Astrocyte of the spinal cord (primary cell): ENCODE results near the gene TSPAN4.
A peak's percentile ranks its signal among the peaks of the same experiment; 100 is the strongest.

Source experiments
- DNase-seq: peaks from one replicate; pipeline ENCODE4 v3.0.0; 2011; ENCODE audit warnings: low read depth, low spot score
- H3K4me3 ChIP-seq: 2 replicates; pipeline ENCODE4 v1.5.1; 2011; ENCODE audit warnings: low read depth, mild to moderate bottlenecking, low read length, moderate library complexity
- in situ Hi-C: cut with HindIII; loops from 2 replicates; pipeline ENCODE4 v1.10.0; 2017; ENCODE audit warnings: low sequenced_read_pairs
- TF ChIP-seq, protein P1 (sequence below): IDR thresholded peaks from 2 replicates; pipeline ENCODE4 v1.5.1; 2012; ENCODE audit warnings: low read depth, mild to moderate bottlenecking, low read length, inconsistent platforms

TSPAN4 gene

DNA sequence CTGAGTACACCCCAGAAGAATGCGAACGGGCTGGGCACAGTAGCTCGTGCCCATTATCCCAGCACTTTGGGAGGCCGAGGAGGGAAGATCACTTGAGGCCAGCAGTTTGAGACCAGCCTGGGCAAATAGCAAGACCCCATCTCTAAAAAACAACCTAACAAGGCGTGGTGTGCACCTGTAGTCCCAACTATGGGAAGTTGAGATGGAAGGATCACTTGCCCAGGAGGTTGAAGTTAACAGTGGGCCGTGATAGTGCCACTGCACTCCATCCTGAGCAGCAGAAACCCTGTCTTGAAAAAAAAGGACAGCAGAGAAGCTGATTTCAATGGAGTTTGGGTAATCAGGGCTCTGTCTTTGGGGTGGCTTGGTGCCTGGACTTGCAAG is 29.6 kb upstream of the TSPAN4 start:
- H3K4me3 ChIP-seq, result no peak overlapping the region
- TF ChIP-seq, protein P1, sequence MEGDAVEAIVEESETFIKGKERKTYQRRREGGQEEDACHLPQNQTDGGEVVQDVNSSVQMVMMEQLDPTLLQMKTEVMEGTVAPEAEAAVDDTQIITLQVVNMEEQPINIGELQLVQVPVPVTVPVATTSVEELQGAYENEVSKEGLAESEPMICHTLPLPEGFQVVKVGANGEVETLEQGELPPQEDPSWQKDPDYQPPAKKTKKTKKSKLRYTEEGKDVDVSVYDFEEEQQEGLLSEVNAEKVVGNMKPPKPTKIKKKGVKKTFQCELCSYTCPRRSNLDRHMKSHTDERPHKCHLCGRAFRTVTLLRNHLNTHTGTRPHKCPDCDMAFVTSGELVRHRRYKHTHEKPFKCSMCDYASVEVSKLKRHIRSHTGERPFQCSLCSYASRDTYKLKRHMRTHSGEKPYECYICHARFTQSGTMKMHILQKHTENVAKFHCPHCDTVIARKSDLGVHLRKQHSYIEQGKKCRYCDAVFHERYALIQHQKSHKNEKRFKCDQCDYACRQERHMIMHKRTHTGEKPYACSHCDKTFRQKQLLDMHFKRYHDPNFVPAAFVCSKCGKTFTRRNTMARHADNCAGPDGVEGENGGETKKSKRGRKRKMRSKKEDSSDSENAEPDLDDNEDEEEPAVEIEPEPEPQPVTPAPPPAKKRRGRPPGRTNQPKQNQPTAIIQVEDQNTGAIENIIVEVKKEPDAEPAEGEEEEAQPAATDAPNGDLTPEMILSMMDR, result no peak
- in situ Hi-C loops, result no loop called here
- no peak for DNase-seq

- in situ Hi-C loops, result no loop called here
- TF ChIP-seq, protein P1, result no peak
- no peak overlapping the region for H3K4me3 ChIP-seq
- DNase-seq, result no peak
Observed at GRCh38 chr11:813456-814096, 29.1 kb upstream of the TSPAN4 start.

- no peak for DNase-seq
- TF ChIP-seq, protein P1, result no peak
- H3K4me3 ChIP-seq, result no peak overlapping the region
- in situ Hi-C loops, result no loop called here
Observed at GRCh38 chr11:815675-816432, 26.8 kb upstream of the TSPAN4 start.

GRCh38 chr11:816433-816779 is 26.2 kb upstream of the TSPAN4 start:
- H3K4me3 ChIP-seq, result no peak overlapping the region
- in situ Hi-C loops, result no loop called here
- DNase-seq, result no peak
- TF ChIP-seq, protein P1, result no peak

GRCh38 chr11:818396-819128 is 24.1 kb upstream of the TSPAN4 start, which contains the start of gene PNPLA2:
Gene PNPLA2, plus strand, starts transcription at chr11:818914. Its CDS starts 805 bp downstream, at chr11:819719.
- peak within 1 kb of the TSS; percentile 62 for H3K4me3 ChIP-seq
- in situ Hi-C loops, result no loop called here
- DNase-seq, result no peak
- TF ChIP-seq, protein P1, result no peak

- TF ChIP-seq, protein P1, result no peak
- H3K4me3 ChIP-seq, result peak overlapping the region; percentile 62
- DNase-seq, result peak; percentile 83
- in situ Hi-C loops, result no loop called here
Observed at GRCh38 chr11:819129-819931, 23.3 kb upstream of the TSPAN4 start.
